K562 (cell line): ENCODE results near the gene KCNQ5. TPM values are rescaled to one million over a fixed set of nuclear protein-coding genes. Genes with fewer than 3 reads are reported as not detected.

ENCODE experiments used
- ATAC-seq: fragments of 200-7000 bp; cut with Tn5 transposase; 3 replicates; pipeline ENCODE4 v1.9.1; 2020; ENCODE audit warnings: moderate library complexity
- BruUV-seq: library from RNA; stranded (reverse); fragments of 400-500 nt; replicated peaks from 2 replicates; lab custom pipeline; 2021; lab: Mats Ljungman, UMichigan
- CTCF ChIA-PET: fragments of 300-600 bp; formaldehyde crosslinking; extraction: SDS; loops from one replicate; lab custom pipeline; 2021; ENCODE audit warnings: low intra/inter-chr PET ratio; lab: Yijun Ruan, JAX
- POLR2A ChIA-PET: fragments of 300-600, 350-650 bp; sonication (Branson Sonifier 250); formaldehyde crosslinking; extraction: SDS; loops from one replicate; lab custom pipeline; 2021; ENCODE audit warnings: antibody characterized with exemption, inconsistent platforms; lab: Yijun Ruan, JAX
- DNase-seq, 4 experiments: peaks; one replicate each; pipeline versions ENCODE4 v3.0.0 to v3.0.0-alpha.2; 2011 to 2018; ENCODE audit warnings: low spot score in 3 of 4, mixed read lengths in 3 of 4; ENCODE audit errors: extremely low read depth in 1 of 4
- FAIRE-seq: peaks from 2 replicates; lab custom pipeline; 2011; peaks lifted over from hg19 to GRCh38; lab: Jason Lieb, UNC
- H2AFZ ChIP-seq: 2 replicates; pipeline ENCODE4 v1.6.0; 2011; ENCODE audit warnings: low read depth, low read length, control low read depth, inconsistent platforms
- H3K27ac ChIP-seq: fragments of 200-600 bp; 3 replicates; pipeline ENCODE4 v1.8.0; 2011; ENCODE audit warnings: low read depth, mild to moderate bottlenecking, control low read depth, inconsistent platforms, low read length, moderate library complexity, mixed read lengths; ENCODE audit errors: extremely low read depth
- H3K27me3 ChIP-seq, 2 experiments: fragments of 300-600 bp in 1 of 2; 2 replicates in 1 of 2; 3 replicates in 1 of 2; pipeline versions ENCODE4 v1.6.0 to v1.8.0; 2011; ENCODE audit warnings: inconsistent platforms in 2 of 2, low read length in 2 of 2, mild to moderate bottlenecking in 1 of 2, mixed read lengths in 1 of 2, moderate library complexity in 1 of 2; ENCODE audit not compliant: control insufficient read depth in 2 of 2, insufficient read depth in 2 of 2
- H3K36me3 ChIP-seq: fragments of 300-600 bp; 3 replicates; pipeline ENCODE4 v1.8.0; 2011; ENCODE audit warnings: mild to moderate bottlenecking, low read length, inconsistent platforms; ENCODE audit not compliant: control insufficient read depth, insufficient read depth
- H3K4me1 ChIP-seq, 2 experiments: fragments of 200-600 bp in 1 of 2; replicated peaks in 1 of 2; 2 replicates in 1 of 2; 3 replicates in 1 of 2; pipeline versions ENCODE4 v1.5.1 to v1.8.0; 2011; ENCODE audit warnings: inconsistent platforms in 2 of 2, low read length in 2 of 2, mild to moderate bottlenecking in 1 of 2, mixed read lengths in 1 of 2, moderate library complexity in 1 of 2; ENCODE audit not compliant: control insufficient read depth in 2 of 2, insufficient read depth in 2 of 2
- H3K4me2 ChIP-seq: 2 replicates; pipeline ENCODE4 v1.6.1; 2011; ENCODE audit warnings: low read length, control low read depth, inconsistent platforms, mixed read lengths; ENCODE audit not compliant: insufficient read depth
- H3K4me3 ChIP-seq: fragments of 200-600 bp; sonication (generic), shearing (Covaris generic); 2 replicates; pipeline ENCODE4 v1.5.1; 2016; ENCODE audit warnings: control low read depth, inconsistent platforms
- H3K79me2 ChIP-seq: fragments of 200-600 bp; 3 replicates; pipeline ENCODE4 v1.8.0; 2011; ENCODE audit warnings: low read length, inconsistent platforms; ENCODE audit not compliant: control insufficient read depth, insufficient read depth
- H3K9ac ChIP-seq, 2 experiments: 2 replicates each; pipeline versions ENCODE4 v1.6.0 to v1.6.1; 2011; ENCODE audit warnings: low read depth in 2 of 2, low read length in 2 of 2, control low read depth in 1 of 2, inconsistent platforms in 1 of 2, mild to moderate bottlenecking in 1 of 2, mixed read lengths in 1 of 2; ENCODE audit not compliant: insufficient read depth in 1 of 2
- H3K9me1 ChIP-seq: one replicate; pipeline ENCODE4 v1.6.0; 2011; ENCODE audit warnings: inconsistent platforms, mild to moderate bottlenecking, low read length, moderate library complexity; ENCODE audit not compliant: control insufficient read depth, insufficient read depth
- H3K9me3 ChIP-seq: replicated peaks from 2 replicates; pipeline ENCODE4 v1.5.1; 2011; ENCODE audit warnings: low read depth, low read length, inconsistent platforms; ENCODE audit not compliant: control insufficient read depth, insufficient read depth
- H4K20me1 ChIP-seq: replicated peaks from 2 replicates; pipeline ENCODE4 v1.6.1; 2011; ENCODE audit warnings: low read length, inconsistent platforms, mixed read lengths; ENCODE audit not compliant: control insufficient read depth, insufficient read depth
- BCOR ChIP-seq: fragments of 450-650 bp; IDR thresholded peaks from 2 replicates; pipeline ENCODE4 v1.6.1; 2016
- BRF1 ChIP-seq: IDR thresholded peaks from 3 replicates; pipeline ENCODE4 v1.6.1; 2011; ENCODE audit warnings: borderline replicate concordance, mild to moderate bottlenecking; ENCODE audit not compliant: insufficient read length; ENCODE audit errors: extremely low read depth
- CBFB ChIP-seq: sonication (generic); formaldehyde crosslinking; IDR thresholded peaks from 2 replicates; pipeline ENCODE4 v1.4.0; 2020; ENCODE audit warnings: mild to moderate bottlenecking, missing genetic modification reagents
- HDGF ChIP-seq: fragments of 450-650 bp; IDR thresholded peaks from 2 replicates; pipeline ENCODE4 v1.6.1; 2016
- LEF1 ChIP-seq: fragments of 450-650 bp; IDR thresholded peaks from 2 replicates; pipeline ENCODE4 v1.6.1; 2016; ENCODE audit warnings: mild to moderate bottlenecking
- NR2C1 ChIP-seq, 2 experiments: fragments of 450-650 bp; IDR thresholded peaks; 2 replicates each; pipeline ENCODE4 v1.6.1; 2017; ENCODE audit warnings: mild to moderate bottlenecking in 2 of 2, antibody characterized with exemption in 1 of 2, inconsistent platforms in 1 of 2, missing compliant biosample characterization in 1 of 2, missing genetic modification characterization in 1 of 2
- SMAD2 ChIP-seq: fragments of 150-350 bp; IDR thresholded peaks from 2 replicates; pipeline ENCODE4 v1.6.1; 2014; ENCODE audit warnings: low read depth, mild to moderate bottlenecking, low read length
- TARDBP ChIP-seq: fragments of 450-650 bp; IDR thresholded peaks from 2 replicates; pipeline ENCODE4 v1.6.1; 2016
- ZBTB7A ChIP-seq: IDR thresholded peaks from 2 replicates; pipeline ENCODE4 v1.6.1; 2011; ENCODE audit warnings: low read depth, mild to moderate bottlenecking, low read length, moderate library complexity, borderline replicate concordance; ENCODE audit not compliant: control insufficient read depth
- ZNF586 ChIP-seq: fragments of 450-650 bp; formaldehyde crosslinking; conservative IDR thresholded peaks from 2 replicates; pipeline ENCODE4 v1.4.0; 2020; ENCODE audit warnings: mild to moderate bottlenecking, moderate library complexity
- in situ Hi-C: fragments of 300-500 bp; cut with MboI; formaldehyde crosslinking; loops from 4 replicates; pipeline ENCODE4 v1.15.0; 2018; ENCODE audit warnings: inconsistent platforms, mixed read lengths
- intact Hi-C: fragments of 100-400 bp; cut with micrococcal nuclease; formaldehyde crosslinking; loops from 2 replicates; pipeline ENCODE4 v1.14.2; 2022
- polyA plus RNA-seq, 8 experiments: library from polyadenylated mRNA; depleted of rRNA in 4 of 8; stranded (reverse) in 5 of 8; unstranded in 3 of 8; fragments of >200 nt; fragmentation: Nextera tagmentation in 2 of 8; fragmentation: Illumina TruSeq in 1 of 8; extraction: Ambion mirVana in 2 of 8; extraction: Trizol in 1 of 8; gene quantifications; 2 replicates each; pipeline versions ENCODE4 v1.2.1 to v1.2.3, GENCODE V29; 2011 to 2014; ENCODE audit warnings: inconsistent platforms in 1 of 8, missing spikeins in 1 of 8
- total RNA-seq, 7 experiments: library from RNA; depleted of rRNA in 6 of 7; stranded (reverse); fragments of >200 nt in 6 of 7; fragmentation: Illumina TruSeq in 2 of 7; extraction: Trizol in 2 of 7; gene quantifications; 2 replicates each; pipeline versions ENCODE4 v1.2.1 to v1.2.3, GENCODE V29; 2011 to 2021; ENCODE audit warnings: low replicate concordance in 1 of 7
- TF ChIP-seq, protein P1 (sequence below), 2 experiments: fragments of 250-450 bp in 1 of 2; fragments of 450-650 bp in 1 of 2; sonication (Bioruptor Pico) in 1 of 2; IDR thresholded peaks; 2 replicates each; pipeline versions ENCODE4 v1.6.1 to v1.8.0; 2016 to 2021; ENCODE audit warnings: mild to moderate bottlenecking in 2 of 2, moderate library complexity in 2 of 2, missing compliant biosample characterization in 1 of 2, missing genetic modification characterization in 1 of 2
- TF ChIP-seq, protein P2 (sequence below): fragments of 450-650 bp; IDR thresholded peaks from 2 replicates; pipeline ENCODE4 v1.6.1; 2016; ENCODE audit warnings: low read depth

KCNQ5 gene
- total and polyA plus RNA-seq, 9 of the 15 experiments (the other 6 are each of a cell fraction or from before 2014, with no cell fraction given), result 0.31 to 5.9 (median 2.6) TPM

DNA sequence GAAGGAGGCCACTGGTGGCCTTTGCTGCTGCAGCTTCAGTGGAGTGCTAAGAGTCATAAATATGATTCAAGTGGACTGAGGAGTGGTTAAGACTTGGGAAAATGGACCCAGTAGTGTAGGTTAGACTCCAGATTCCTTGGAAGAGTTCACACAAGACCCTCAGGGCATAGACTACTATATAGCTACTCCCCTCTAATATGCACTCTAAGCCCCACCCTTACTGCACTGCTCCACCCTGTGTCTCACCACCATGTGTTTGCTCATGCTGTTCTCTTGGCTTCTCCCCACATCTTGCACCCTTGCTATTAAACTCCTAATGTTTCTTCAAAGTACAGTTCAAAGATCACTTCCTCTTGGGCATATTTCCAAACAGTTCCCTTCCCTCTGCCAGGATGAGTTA, 5.7 kb downstream of the KCNQ5 start:
- in situ Hi-C loops, result loop anchor here (10.0 kb wide), 1 partner anchor 507 kb away; no protein-coding TSS in a partner anchor

More for the DNA sequence above, 5.7 kb downstream of the KCNQ5 start:
- no peak for TF ChIP-seq CBFB (CRISPR knock-in tag)
- TF ChIP-seq BCOR, result no peak
- TF ChIP-seq, protein P1, sequence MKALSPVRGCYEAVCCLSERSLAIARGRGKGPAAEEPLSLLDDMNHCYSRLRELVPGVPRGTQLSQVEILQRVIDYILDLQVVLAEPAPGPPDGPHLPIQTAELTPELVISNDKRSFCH (CRISPR knock-in tag; IDR thresholded peaks at IDR 0.05), result no peak
- TF ChIP-seq, protein P1 (tag; IDR thresholded peaks at IDR 0.05), result no peak
- TF ChIP-seq LEF1, result no peak
- TF ChIP-seq SMAD2, result no peak
- no peak for TF ChIP-seq NR2C1 (IDR thresholded peaks at IDR 0.05)
- TF ChIP-seq NR2C1 (tag; IDR thresholded peaks at IDR 0.05), result no peak
- no peak for TF ChIP-seq TARDBP
- TF ChIP-seq, protein P2, sequence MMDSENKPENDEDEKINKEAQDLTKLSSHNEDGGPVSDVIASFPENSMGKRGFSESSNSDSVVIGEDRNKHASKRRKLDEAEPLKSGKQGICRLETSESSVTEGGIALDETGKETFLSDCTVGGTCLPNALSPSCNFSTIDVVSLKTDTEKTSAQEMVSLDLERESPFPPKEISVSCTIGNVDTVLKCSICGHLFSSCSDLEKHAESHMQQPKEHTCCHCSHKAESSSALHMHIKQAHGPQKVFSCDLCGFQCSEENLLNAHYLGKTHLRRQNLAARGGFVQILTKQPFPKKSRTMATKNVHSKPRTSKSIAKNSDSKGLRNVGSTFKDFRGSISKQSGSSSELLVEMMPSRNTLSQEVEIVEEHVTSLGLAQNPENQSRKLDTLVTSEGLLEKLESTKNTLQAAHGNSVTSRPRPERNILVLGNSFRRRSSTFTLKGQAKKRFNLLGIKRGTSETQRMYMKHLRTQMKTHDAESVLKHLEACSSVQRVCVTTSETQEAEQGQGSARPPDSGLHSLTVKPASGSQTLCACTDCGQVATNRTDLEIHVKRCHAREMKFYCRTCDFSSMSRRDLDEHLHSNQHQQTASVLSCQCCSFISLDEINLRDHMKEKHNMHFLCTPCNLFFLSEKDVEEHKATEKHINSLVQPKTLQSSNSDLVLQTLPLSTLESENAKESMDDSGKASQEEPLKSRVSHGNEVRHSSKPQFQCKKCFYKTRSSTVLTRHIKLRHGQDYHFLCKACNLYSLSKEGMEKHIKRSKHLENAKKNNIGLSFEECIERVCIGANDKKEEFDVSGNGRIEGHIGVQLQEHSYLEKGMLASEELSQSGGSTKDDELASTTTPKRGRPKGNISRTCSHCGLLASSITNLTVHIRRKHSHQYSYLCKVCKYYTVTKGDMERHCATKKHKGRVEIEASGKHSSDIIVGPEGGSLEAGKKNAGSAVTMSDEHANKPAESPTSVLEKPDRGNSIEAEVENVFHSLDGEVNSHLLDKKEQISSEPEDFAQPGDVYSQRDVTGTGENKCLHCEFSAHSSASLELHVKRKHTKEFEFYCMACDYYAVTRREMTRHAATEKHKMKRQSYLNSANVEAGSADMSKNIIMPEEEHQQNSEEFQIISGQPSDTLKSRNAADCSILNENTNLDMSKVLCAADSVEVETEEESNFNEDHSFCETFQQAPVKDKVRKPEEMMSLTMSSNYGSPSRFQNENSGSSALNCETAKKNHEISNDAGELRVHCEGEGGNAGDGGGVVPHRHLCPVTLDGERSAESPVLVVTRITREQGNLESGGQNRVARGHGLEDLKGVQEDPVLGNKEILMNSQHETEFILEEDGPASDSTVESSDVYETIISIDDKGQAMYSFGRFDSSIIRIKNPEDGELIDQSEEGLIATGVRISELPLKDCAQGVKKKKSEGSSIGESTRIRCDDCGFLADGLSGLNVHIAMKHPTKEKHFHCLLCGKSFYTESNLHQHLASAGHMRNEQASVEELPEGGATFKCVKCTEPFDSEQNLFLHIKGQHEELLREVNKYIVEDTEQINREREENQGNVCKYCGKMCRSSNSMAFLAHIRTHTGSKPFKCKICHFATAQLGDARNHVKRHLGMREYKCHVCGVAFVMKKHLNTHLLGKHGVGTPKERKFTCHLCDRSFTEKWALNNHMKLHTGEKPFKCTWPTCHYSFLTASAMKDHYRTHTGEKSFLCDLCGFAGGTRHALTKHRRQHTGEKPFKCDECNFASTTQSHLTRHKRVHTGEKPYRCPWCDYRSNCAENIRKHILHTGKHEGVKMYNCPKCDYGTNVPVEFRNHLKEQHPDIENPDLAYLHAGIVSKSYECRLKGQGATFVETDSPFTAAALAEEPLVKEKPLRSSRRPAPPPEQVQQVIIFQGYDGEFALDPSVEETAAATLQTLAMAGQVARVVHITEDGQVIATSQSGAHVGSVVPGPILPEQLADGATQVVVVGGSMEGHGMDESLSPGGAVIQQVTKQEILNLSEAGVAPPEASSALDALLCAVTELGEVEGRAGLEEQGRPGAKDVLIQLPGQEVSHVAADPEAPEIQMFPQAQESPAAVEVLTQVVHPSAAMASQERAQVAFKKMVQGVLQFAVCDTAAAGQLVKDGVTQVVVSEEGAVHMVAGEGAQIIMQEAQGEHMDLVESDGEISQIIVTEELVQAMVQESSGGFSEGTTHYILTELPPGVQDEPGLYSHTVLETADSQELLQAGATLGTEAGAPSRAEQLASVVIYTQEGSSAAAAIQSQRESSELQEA, result no peak
- TF ChIP-seq ZBTB7A, result no peak
- TF ChIP-seq HDGF, result no peak
- no peak for TF ChIP-seq BRF1
- no peak for TF ChIP-seq ZNF586 (CRISPR knock-in tag)
- Histone ChIP-seq H3K9ac (no peak overlapping the region), H3K27ac (no peak overlapping the region), H3K79me2 (peaks cover 42% of the 10 kb centered on the region), H3K9me1 (no peaks in the 10 kb centered on the region), H3K4me3 (no peak overlapping the region), H3K36me3 (no peaks in the 10 kb centered on the region), H3K9me3 (no peaks in the 10 kb centered on the region), H4K20me1 (no peaks in the 10 kb centered on the region), H2AFZ (no peak overlapping the region), H3K4me1 (peaks cover 8 to 11% of the 10 kb centered on the region in 2 experiments; a peak in 4 of 5 replicates), H3K27me3 (no peaks in the 10 kb centered on the region), H3K4me2 (no peak overlapping the region)
- no peak for FAIRE-seq
- no peak for DNase-seq
- intact Hi-C loops, result no loop called here
- BruUV-seq, result no TSS peak
- POLR2A ChIA-PET, result interaction anchor here (1.6 kb wide), 1 partner anchor 12 kb away, joined by 3 read pairs; no protein-coding TSS in a partner anchor
- no peak for ATAC-seq
- CTCF ChIA-PET, result no interaction called here
